Ovary (tissue), 3 donors: ENCODE data around the gene GADD45GIP1.

ENCODE experiments used
- CTCF ChIP-seq, 3 donors: fragments of 450-650 bp in 2 of 3; fragments of 200-600 bp in 1 of 3; IDR thresholded peaks; one replicate each; pipeline versions ENCODE4 v1.5.1 to v1.8.0; 2016 to 2022; ENCODE audit warnings: antibody characterized with exemption in 3 of 3, mild to moderate bottlenecking in 1 of 3
- POLR2A ChIP-seq: fragments of 450-650 bp; IDR thresholded peaks from one replicate; pipeline ENCODE4 v1.6.1; 2017; ENCODE audit warnings: antibody characterized with exemption, mild to moderate bottlenecking, moderate library complexity
- donor health status: DM: no; HTN: no; CAD: no.

GRCh38 chr19:12935071-12935470, 22.0 kb downstream of the GADD45GIP1 start:
- TF ChIP-seq CTCF (IDR thresholded peaks at IDR 0.05) (no peak), POLR2A (no peak)
